Skeletal muscle cell (primary cell): ENCODE data around the gene COX14.
"Not testable (repeated sequence)": the region's sequence is repeated elsewhere in the genome, so short reads cannot be mapped to it uniquely, and the experiment has no call there.

Source experiments
- DNase-seq: peaks from one replicate; pipeline ENCODE4 v3.0.0-alpha.2; 2010; ENCODE audit warnings: low read depth
- H3K4me3 ChIP-seq: 2 replicates; pipeline ENCODE4 v1.5.1; 2011; ENCODE audit warnings: low read depth, mild to moderate bottlenecking, control low read depth, low read length, moderate library complexity

Gene COX14

GRCh38 chr12:50147281-50147680 is 35.2 kb downstream of the COX14 start:
- no peak overlapping the region for H3K4me3 ChIP-seq
- no peak for DNase-seq

- not testable (repeated sequence) for DNase-seq, H3K4me3 ChIP-seq
These were observed 36.0 kb downstream of the COX14 start for GRCh38 chr12:50148011-50148410.

DNA sequence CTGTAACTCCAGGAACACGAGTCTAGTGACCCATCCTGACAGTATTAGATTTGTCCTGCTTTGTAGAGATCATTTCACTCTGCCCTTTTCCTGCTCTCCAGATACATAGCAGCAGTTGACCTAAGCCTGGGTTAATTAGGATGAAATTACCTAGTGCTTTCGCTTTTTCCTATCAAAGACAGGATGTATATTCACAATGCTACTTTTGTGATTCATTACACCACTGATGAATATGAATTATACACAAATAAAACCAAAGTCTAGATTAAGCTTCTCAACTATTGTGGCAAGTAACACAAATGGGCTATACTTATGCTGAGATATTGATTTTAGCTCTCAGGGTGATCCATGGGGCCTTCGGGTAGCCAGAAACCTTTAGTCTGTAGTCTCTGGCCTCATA is 37.3 kb downstream of the COX14 start:
- no peak overlapping the region for H3K4me3 ChIP-seq
- no peak for DNase-seq

- no peak overlapping the region for H3K4me3 ChIP-seq
- DNase-seq = no peak
These were observed 39.1 kb downstream of the COX14 start for GRCh38 chr12:50151047-50151687.

GRCh38 chr12:50154947-50155346 is 42.9 kb downstream of the COX14 start:
- H3K4me3 ChIP-seq, DNase-seq: not testable (repeated sequence)

GRCh38 chr12:50156641-50157040 is 44.6 kb downstream of the COX14 start:
- H3K4me3 ChIP-seq = no peak overlapping the region
- no peak for DNase-seq

GRCh38 chr12:50157259-50157658 is 45.2 kb downstream of the COX14 start:
- no peak overlapping the region for H3K4me3 ChIP-seq
- no peak for DNase-seq

GRCh38 chr12:50160643-50161042 is 48.6 kb downstream of the COX14 start:
- H3K4me3 ChIP-seq = no peak overlapping the region
- DNase-seq = no peak

DNA sequence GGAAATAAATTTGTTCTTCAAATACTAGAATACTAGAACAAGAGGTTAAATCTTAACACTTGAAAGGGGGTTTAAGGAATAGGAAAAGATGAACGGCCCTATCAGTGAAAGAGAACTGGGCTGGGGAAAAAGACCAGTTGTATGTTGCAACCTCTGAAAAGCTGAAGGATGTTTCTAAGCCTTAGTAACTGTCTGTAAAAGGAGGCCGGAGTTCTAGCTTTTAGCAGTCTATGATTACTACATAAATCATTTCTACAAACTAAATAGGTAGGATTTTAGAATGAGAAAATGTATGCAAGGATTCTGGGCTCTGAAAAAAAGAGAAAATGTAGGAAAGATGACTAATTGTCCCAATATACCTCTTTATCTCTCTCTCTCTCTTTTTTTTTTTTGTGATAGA is 50.2 kb downstream of the COX14 start:
- no peak overlapping the region for H3K4me3 ChIP-seq
- DNase-seq = peak; percentile 21

DNA sequence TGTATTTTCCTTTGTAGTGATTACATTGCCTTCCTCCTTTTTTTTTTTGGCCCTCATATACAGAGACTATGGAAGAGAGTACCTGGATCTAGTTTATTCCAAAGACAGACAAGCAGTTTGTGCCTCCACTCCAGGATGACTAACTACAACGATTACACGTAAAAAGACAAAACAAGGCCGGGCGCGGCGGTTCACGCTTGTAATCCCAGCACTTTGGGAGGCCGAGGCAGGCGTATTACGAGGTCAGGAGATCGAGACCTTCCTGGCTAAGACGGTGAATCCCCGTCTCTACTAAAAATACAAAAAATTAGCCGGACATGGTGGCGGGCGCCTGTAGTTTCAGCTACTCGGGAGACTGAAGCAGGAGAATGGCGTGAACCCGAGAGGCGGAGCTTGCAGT is 52.9 kb downstream of the COX14 start:
- DNase-seq = no peak
- H3K4me3 ChIP-seq = no peak overlapping the region

GRCh38 chr12:50166799-50167048 is 54.7 kb downstream of the COX14 start:
- peak overlapping the region; percentile 90 for H3K4me3 ChIP-seq
- DNase-seq = no peak

GRCh38 chr12:50167049-50167828 is 55.2 kb downstream of the COX14 start, which contains the start of gene CERS5:
CERS5 (minus strand) TSS chr12:50167369; CDS start chr12:50167297, 72 bp downstream.
- H3K4me3 ChIP-seq = peak within 1 kb of the TSS; percentile 90
- DNase-seq = peak; percentile 97
